HG03196 (cell line): ENCODE results near the gene KCNN1.
"Not testable (repeated sequence)": the region's sequence is repeated elsewhere in the genome, so short reads cannot be mapped to it uniquely, and the experiment has no call there.

Experiments used
- ATAC-seq: cut with Tn5 transposase; IDR thresholded peaks from one replicate; pipeline ENCODE4 v1.9.1; 2021; ENCODE audit not compliant: unreplicated experiment

Gene KCNN1

GRCh38 chr19:17966550-17967256 lies at the start of gene KCNN1:
TSS of gene KCNN1 (plus strand) at chr19:17967107. CDS start at chr19:17973889, 6,782 bp downstream.
- ATAC-seq: no peak

GRCh38 chr19:17918151-17918550 lies 48.8 kb upstream of the KCNN1 start:
- not testable (repeated sequence) for ATAC-seq

GRCh38 chr19:17919122-17919521 lies 47.8 kb upstream of the KCNN1 start:
- not testable (repeated sequence) for ATAC-seq

GRCh38 chr19:17920527-17920926 lies 46.4 kb upstream of the KCNN1 start:
- no peak for ATAC-seq

GRCh38 chr19:17922138-17922537 lies 44.8 kb upstream of the KCNN1 start:
- no peak for ATAC-seq

GRCh38 chr19:17926044-17926443 lies 40.9 kb upstream of the KCNN1 start:
- ATAC-seq: no peak

GRCh38 chr19:17929056-17929455 lies 37.9 kb upstream of the KCNN1 start:
- no peak for ATAC-seq

- no peak for ATAC-seq
Measured at GRCh38 chr19:17931532-17932191, 35.2 kb upstream of the KCNN1 start.

GRCh38 chr19:17932485-17933338 lies 34.2 kb upstream of the KCNN1 start, which contains the start of gene CCDC124:
TSS of gene CCDC124 (plus strand) at chr19:17933015. CDS start at chr19:17936421, 3,406 bp downstream.
- peak; percentile 76 for ATAC-seq

GRCh38 chr19:17933414-17934129 lies 33.3 kb upstream of the KCNN1 start:
- ATAC-seq: no peak

GRCh38 chr19:17936379-17936778 lies 30.5 kb upstream of the KCNN1 start:
- no peak for ATAC-seq

GRCh38 chr19:17937371-17937900 lies 29.5 kb upstream of the KCNN1 start:
- no peak for ATAC-seq

- ATAC-seq: no peak
Measured at GRCh38 chr19:17938092-17938845, 28.6 kb upstream of the KCNN1 start.

GRCh38 chr19:17942181-17942580 lies 24.7 kb upstream of the KCNN1 start:
- ATAC-seq: no peak

GRCh38 chr19:17942582-17943273 lies 24.2 kb upstream of the KCNN1 start:
- ATAC-seq: no peak

- no peak for ATAC-seq
Measured at GRCh38 chr19:17943274-17944221, 23.4 kb upstream of the KCNN1 start.

GRCh38 chr19:17944301-17944700 lies 22.6 kb upstream of the KCNN1 start:
- no peak for ATAC-seq
